HEK293 (cell line): ENCODE data around the gene SYAP1.

Source experiments
- CTCF ChIP-seq: fragments of 450-650 bp; formaldehyde crosslinking; IDR thresholded peaks from 2 replicates; pipeline ENCODE4 v1.5.1; 2016; ENCODE audit warnings: missing biosample characterization, missing genetic modification characterization
- PBX3 ChIP-seq: sonication (generic); formaldehyde crosslinking; IDR thresholded peaks from 2 replicates; pipeline ENCODE4 v1.8.1; 2022; ENCODE audit warnings: mild to moderate bottlenecking, moderate library complexity, missing genetic modification reagents
- REST ChIP-seq: fragments of 450-650 bp; formaldehyde crosslinking; IDR thresholded peaks from 2 replicates; pipeline ENCODE4 v1.5.1; 2016; ENCODE audit warnings: missing biosample characterization, missing genetic modification characterization
- YY1 ChIP-seq: fragments of 450-650 bp; formaldehyde crosslinking; IDR thresholded peaks from 2 replicates; pipeline ENCODE4 v1.5.1; 2018; ENCODE audit warnings: missing biosample characterization, missing genetic modification characterization
- ZNF311 ChIP-seq: fragments of 450-650 bp; formaldehyde crosslinking; IDR thresholded peaks from 2 replicates; pipeline ENCODE4 v1.5.1; 2017; ENCODE audit warnings: missing biosample characterization, missing genetic modification characterization, borderline replicate concordance
- ZNF658 ChIP-seq: fragments of 450-650 bp; formaldehyde crosslinking; IDR thresholded peaks from 2 replicates; pipeline ENCODE4; 2016; ENCODE audit warnings: missing biosample characterization, missing genetic modification characterization
- TF ChIP-seq, protein P1 (sequence below): fragments of 450-650 bp; formaldehyde crosslinking; conservative IDR thresholded peaks from 2 replicates; pipeline ENCODE4 v1.5.1; 2016; ENCODE audit warnings: low read depth, missing biosample characterization, missing genetic modification characterization
- TF ChIP-seq, protein P2 (sequence below): fragments of 450-650 bp; formaldehyde crosslinking; IDR thresholded peaks from 2 replicates; pipeline ENCODE4 v1.5.1; 2016; ENCODE audit warnings: missing biosample characterization, missing genetic modification characterization

GRCh38 chrX:16783452-16783851, 64.0 kb downstream of the SYAP1 start:
- no peak for TF ChIP-seq REST
- no peak for TF ChIP-seq ZNF658 (tag by site-specific recombination)
- TF ChIP-seq, protein P1, sequence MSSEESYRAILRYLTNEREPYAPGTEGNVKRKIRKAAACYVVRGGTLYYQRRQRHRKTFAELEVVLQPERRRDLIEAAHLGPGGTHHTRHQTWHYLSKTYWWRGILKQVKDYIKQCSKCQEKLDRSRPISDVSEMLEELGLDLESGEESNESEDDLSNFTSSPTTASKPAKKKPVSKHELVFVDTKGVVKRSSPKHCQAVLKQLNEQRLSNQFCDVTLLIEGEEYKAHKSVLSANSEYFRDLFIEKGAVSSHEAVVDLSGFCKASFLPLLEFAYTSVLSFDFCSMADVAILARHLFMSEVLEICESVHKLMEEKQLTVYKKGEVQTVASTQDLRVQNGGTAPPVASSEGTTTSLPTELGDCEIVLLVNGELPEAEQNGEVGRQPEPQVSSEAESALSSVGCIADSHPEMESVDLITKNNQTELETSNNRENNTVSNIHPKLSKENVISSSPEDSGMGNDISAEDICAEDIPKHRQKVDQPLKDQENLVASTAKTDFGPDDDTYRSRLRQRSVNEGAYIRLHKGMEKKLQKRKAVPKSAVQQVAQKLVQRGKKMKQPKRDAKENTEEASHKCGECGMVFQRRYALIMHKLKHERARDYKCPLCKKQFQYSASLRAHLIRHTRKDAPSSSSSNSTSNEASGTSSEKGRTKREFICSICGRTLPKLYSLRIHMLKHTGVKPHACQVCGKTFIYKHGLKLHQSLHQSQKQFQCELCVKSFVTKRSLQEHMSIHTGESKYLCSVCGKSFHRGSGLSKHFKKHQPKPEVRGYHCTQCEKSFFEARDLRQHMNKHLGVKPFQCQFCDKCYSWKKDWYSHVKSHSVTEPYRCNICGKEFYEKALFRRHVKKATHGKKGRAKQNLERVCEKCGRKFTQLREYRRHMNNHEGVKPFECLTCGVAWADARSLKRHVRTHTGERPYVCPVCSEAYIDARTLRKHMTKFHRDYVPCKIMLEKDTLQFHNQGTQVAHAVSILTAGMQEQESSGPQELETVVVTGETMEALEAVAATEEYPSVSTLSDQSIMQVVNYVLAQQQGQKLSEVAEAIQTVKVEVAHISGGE (tag by site-specific recombination) = no peak
- TF ChIP-seq, protein P2, sequence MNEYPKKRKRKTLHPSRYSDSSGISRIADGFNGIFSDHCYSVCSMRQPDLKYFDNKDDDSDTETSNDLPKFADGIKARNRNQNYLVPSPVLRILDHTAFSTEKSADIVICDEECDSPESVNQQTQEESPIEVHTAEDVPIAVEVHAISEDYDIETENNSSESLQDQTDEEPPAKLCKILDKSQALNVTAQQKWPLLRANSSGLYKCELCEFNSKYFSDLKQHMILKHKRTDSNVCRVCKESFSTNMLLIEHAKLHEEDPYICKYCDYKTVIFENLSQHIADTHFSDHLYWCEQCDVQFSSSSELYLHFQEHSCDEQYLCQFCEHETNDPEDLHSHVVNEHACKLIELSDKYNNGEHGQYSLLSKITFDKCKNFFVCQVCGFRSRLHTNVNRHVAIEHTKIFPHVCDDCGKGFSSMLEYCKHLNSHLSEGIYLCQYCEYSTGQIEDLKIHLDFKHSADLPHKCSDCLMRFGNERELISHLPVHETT (tag by site-specific recombination) = no peak
- no peak for TF ChIP-seq YY1
- TF ChIP-seq PBX3 (CRISPR knock-in tag) = no peak
- no peak for TF ChIP-seq CTCF (tag by site-specific recombination)
- no peak for TF ChIP-seq ZNF311 (tag by site-specific recombination)
